Mucosa of stomach (tissue), 1 donor: ENCODE data around the gene ARF6.
"Not testable (repeated sequence)": the region's sequence is repeated elsewhere in the genome, so short reads cannot be mapped to it uniquely, and the experiment has no call there.

Experiments
- H3K27me3 ChIP-seq: one replicate; pipeline ENCODE4 v1.7.0; 2013; ENCODE audit warnings: mild to moderate bottlenecking, low read length; ENCODE audit not compliant: control insufficient read depth, insufficient read depth
- H3K36me3 ChIP-seq: one replicate; pipeline ENCODE4 v1.7.0; 2013; ENCODE audit warnings: low read length; ENCODE audit not compliant: control insufficient read depth, insufficient read depth
- H3K4me1 ChIP-seq: one replicate; pipeline ENCODE4 v1.7.0; 2013; ENCODE audit warnings: mild to moderate bottlenecking, low read length; ENCODE audit not compliant: control insufficient read depth, insufficient read depth
- H3K4me3 ChIP-seq: one replicate; pipeline ENCODE4 v1.7.0; 2013; ENCODE audit warnings: low read length
- H3K9ac ChIP-seq: one replicate; pipeline ENCODE4 v1.7.0; 2013; ENCODE audit warnings: mild to moderate bottlenecking, low read length, moderate library complexity
- H3K9me3 ChIP-seq: one replicate; pipeline ENCODE4 v1.7.0; 2013; ENCODE audit warnings: mild to moderate bottlenecking, low read length, moderate library complexity; ENCODE audit not compliant: control insufficient read depth
- donor health status: Pancreatic carcinoma.

The ARF6 gene

GRCh38 chr14:49863487-49864281 lies 29.2 kb upstream of the ARF6 start:
- peaks cover 9% of the 10 kb centered on the region for H3K4me1 ChIP-seq
- no peaks in the 10 kb centered on the region for H3K27me3 ChIP-seq
- peak overlapping the region; percentile 64 for H3K4me3 ChIP-seq
- no peaks in the 10 kb centered on the region for H3K9me3 ChIP-seq
- H3K9ac ChIP-seq = peak overlapping the region; percentile 85
- no peaks in the 10 kb centered on the region for H3K36me3 ChIP-seq

- peaks cover 9% of the 10 kb centered on the region for H3K4me1 ChIP-seq
- H3K27me3 ChIP-seq = no peaks in the 10 kb centered on the region
- no peak overlapping the region for H3K4me3 ChIP-seq
- no peaks in the 10 kb centered on the region for H3K36me3 ChIP-seq
- no peak overlapping the region for H3K9ac ChIP-seq
- no peaks in the 10 kb centered on the region for H3K9me3 ChIP-seq
Measured at GRCh38 chr14:49865431-49865859, 27.4 kb upstream of the ARF6 start.

- Histone ChIP-seq H3K36me3 (no peaks in the 10 kb centered on the region), H3K9ac (peak overlapping the region; percentile 98), H3K27me3 (no peaks in the 10 kb centered on the region), H3K4me1 (peaks cover 9% of the 10 kb centered on the region), H3K4me3 (peak overlapping the region; percentile 67), H3K9me3 (no peaks in the 10 kb centered on the region)
Measured at GRCh38 chr14:49867831-49868719, 24.8 kb upstream of the ARF6 start.

- H3K9ac ChIP-seq = peak overlapping the region; percentile 70
- H3K36me3 ChIP-seq = no peaks in the 10 kb centered on the region
- no peaks in the 10 kb centered on the region for H3K27me3 ChIP-seq
- no peaks in the 10 kb centered on the region for H3K9me3 ChIP-seq
- H3K4me3 ChIP-seq = no peak overlapping the region
- peaks cover 5% of the 10 kb centered on the region for H3K4me1 ChIP-seq
Measured at GRCh38 chr14:49868720-49869114, 24.2 kb upstream of the ARF6 start.

- Histone ChIP-seq H3K36me3 (no peaks in the 10 kb centered on the region), H3K4me1 (no peaks in the 10 kb centered on the region), H3K4me3 (no peak overlapping the region), H3K9ac (no peak overlapping the region), H3K9me3 (no peaks in the 10 kb centered on the region), H3K27me3 (no peaks in the 10 kb centered on the region)
Measured at GRCh38 chr14:49870908-49871307, 22.0 kb upstream of the ARF6 start.

- not testable (repeated sequence) for H3K36me3 ChIP-seq, H3K9me3 ChIP-seq, H3K4me3 ChIP-seq, H3K9ac ChIP-seq, H3K27me3 ChIP-seq, H3K4me1 ChIP-seq
Measured at GRCh38 chr14:49873548-49873947, 19.3 kb upstream of the ARF6 start.

GRCh38 chr14:49875640-49876198 lies 17.2 kb upstream of the ARF6 start:
- peaks cover 8% of the 10 kb centered on the region for H3K4me1 ChIP-seq
- no peaks in the 10 kb centered on the region for H3K36me3 ChIP-seq
- no peak overlapping the region for H3K9ac ChIP-seq
- H3K9me3 ChIP-seq = no peaks in the 10 kb centered on the region
- no peak overlapping the region for H3K4me3 ChIP-seq
- H3K27me3 ChIP-seq = no peaks in the 10 kb centered on the region

GRCh38 chr14:49876563-49877127 lies 16.2 kb upstream of the ARF6 start:
- Histone ChIP-seq H3K9ac (no peak overlapping the region), H3K4me1 (peaks cover 8% of the 10 kb centered on the region), H3K9me3 (no peaks in the 10 kb centered on the region), H3K36me3 (no peaks in the 10 kb centered on the region), H3K27me3 (no peaks in the 10 kb centered on the region), H3K4me3 (no peak overlapping the region)

GRCh38 chr14:49879646-49880204 lies 13.2 kb upstream of the ARF6 start:
- H3K9me3 ChIP-seq = no peaks in the 10 kb centered on the region
- no peak overlapping the region for H3K9ac ChIP-seq
- H3K27me3 ChIP-seq = no peaks in the 10 kb centered on the region
- peaks cover 19% of the 10 kb centered on the region for H3K4me1 ChIP-seq
- no peaks in the 10 kb centered on the region for H3K36me3 ChIP-seq
- no peak overlapping the region for H3K4me3 ChIP-seq

GRCh38 chr14:49880267-49881064 lies 12.4 kb upstream of the ARF6 start:
- H3K9me3 ChIP-seq = no peaks in the 10 kb centered on the region
- no peaks in the 10 kb centered on the region for H3K36me3 ChIP-seq
- no peak overlapping the region for H3K9ac ChIP-seq
- no peaks in the 10 kb centered on the region for H3K27me3 ChIP-seq
- H3K4me1 ChIP-seq = peaks cover 19% of the 10 kb centered on the region
- H3K4me3 ChIP-seq = no peak overlapping the region

- H3K9ac ChIP-seq = no peak overlapping the region
Measured at GRCh38 chr14:49881350-49882001, 11.4 kb upstream of the ARF6 start.

More at GRCh38 chr14:49881350-49882001, 11.4 kb upstream of the ARF6 start:
- Histone ChIP-seq H3K9me3 (no peaks in the 10 kb centered on the region), H3K36me3 (no peaks in the 10 kb centered on the region), H3K4me1 (peaks cover 19% of the 10 kb centered on the region), H3K4me3 (no peak overlapping the region), H3K27me3 (no peaks in the 10 kb centered on the region)
